Medulla oblongata (tissue), 1 donor: ENCODE measurements around the gene WNT3A.

Experiments
- DNase-seq: peaks from one replicate; pipeline ENCODE4 v3.0.0-alpha.2; 2015; ENCODE audit errors: extremely low spot score

WNT3A gene

DNA sequence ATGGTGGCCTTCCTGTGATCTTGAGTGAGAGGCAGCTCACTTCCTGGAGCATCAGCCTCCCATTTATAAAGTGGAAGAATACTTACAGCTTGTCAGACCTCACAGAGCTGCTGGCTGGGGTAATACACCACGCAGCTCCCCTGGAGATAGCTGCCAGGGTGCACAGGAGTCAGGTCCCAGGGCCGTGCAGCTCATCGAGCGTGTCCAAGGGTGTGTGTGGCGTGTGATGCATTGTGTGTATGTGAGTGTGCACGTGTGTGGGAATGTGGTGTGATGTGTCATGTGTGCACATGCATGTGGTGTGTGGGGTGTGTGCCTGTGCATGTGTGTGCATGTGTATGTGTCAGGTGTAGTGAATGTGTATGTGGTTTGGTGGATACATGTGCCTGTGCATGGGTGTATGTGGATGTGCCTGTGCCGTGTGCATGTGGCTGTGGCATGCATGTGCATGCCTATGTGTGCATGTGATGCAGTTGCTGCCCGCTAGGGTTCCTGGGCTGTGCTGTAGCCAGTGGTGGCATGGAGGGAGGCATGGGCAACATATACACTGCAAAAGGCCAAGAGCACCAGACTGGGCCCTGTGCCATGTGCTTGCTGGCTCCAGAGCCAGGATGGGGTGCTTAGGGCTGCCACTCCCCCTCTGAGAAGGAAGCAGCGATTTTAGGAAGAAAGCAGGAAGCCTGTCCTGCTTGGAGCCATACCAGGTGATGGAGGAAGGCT lies 24.6 kb downstream of the WNT3A start:
- DNase-seq = no peak

DNA sequence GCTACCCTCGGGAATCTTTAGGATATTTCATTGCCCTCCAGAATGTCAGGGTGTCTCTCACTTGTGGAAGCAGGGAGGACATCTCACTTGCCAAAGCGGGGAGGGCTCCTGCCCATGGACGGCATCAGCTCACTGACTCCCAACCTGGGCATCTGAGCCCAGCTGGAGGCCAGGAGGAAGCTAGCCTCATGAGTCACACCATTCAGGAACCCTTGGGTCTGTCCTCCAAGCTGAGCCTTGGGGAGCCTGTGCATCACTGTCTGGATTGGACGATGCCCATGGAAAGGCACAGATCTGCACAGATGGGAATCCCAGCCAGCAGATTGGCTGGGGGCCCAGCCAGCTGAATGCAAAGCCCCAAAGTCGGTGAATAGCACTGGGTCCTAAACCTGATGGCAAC lies 25.2 kb downstream of the WNT3A start:
- DNase-seq = no peak

DNA sequence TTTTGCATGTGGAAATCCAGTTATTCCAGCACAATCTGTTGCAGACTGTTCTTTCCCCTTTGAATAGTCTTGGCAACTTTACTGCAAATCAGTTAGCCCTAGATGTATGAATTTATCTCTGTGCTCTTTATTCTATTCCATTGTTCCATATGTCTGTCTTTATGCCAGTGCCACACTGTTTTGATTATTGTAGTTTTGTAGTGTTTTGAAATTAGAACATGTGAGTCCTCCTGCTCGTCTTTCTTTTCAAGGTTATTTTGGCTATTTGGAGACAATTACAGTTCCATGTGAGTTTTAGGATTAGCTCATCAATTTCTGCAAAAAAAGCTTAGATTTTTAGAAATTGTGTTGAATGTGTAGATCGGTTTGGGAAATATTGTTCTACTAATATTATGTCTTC lies 26.6 kb downstream of the WNT3A start:
- no peak for DNase-seq

DNA sequence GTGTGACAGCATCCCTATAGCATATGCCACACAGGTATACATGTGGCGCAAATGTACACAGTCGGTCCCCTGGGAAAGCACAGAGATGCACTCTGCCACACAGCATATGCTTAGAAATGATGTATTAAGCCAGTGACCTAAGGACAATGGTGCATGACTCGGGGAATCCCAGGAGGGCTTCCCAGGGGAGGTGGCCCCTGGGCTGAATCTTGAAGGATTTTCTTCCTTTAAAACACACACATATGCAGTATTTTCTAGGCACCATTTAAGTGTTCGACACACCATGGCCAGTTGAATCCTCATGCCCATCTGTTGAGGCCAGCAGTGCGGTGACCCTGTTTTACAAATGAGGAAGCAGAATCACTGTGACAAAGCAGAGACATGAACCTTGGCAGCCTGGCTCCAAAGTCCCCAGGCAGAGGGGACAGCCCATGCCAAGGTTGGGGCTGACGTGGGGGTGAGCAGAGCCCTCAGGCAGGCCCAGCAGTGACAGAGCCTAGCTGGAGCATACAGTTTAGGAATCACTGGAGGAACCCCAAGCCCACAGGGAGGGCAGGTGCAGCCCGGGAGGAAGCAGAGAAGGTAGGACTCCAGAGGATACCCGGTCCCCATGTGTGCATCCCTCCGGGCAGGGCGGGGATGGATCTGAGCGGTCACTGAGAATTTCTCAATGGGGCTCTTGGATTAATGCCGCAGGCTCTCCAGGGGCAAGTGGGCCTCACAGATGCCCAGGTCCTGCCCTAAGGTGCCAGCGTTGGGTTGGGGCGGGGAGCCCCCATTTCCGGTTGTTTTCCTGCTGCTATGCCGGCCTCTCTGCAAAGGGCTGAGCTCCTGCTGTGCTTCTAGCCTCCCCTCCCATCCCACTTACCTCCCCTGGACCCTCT lies 28.4 kb downstream of the WNT3A start:
- no peak for DNase-seq

DNA sequence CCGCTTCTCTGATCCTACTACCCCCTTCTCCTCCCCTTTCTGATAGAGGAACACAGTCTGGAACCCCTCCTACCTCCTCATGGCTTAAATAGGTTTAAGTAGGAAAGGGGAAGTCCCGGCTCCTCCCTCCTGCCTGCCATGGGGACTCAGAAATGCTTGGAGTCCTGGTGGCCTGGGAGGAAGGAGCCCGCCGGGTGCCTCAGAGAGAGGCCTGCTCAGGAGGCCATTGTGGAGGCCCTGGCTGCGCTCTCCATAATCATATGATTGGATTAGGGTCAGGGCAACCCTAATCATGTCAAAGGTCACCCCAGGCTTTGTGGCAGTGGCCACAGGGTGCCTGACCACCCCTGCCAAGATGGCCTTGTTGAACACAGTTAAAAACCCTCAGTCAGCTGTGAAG lies 29.0 kb downstream of the WNT3A start:
- DNase-seq = no peak

DNA sequence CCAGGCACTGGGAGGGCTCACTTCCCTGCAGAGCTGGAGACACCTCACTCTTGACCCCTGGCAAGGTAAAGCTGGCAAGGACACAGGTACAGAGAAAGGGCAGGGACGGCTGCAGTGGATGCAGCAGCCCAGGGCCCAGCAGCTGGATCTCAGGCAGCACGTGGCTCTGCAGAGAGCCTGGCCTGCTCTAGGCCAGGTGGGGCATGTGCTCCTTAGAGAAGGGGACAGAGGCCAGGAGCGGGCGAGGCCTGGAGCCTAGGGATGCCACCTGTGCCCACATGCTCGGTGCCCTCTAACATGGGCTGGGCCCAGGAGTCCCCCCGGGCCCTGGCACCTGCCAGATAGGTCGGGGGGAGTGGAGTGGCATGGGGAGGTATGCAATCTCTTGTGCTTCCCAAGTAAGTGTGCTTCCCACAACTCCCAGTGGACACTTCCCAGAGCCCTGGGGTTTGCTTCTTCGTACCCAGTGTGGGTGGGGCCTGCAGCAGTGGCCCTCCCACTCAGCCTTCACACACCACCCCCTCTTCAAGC lies 30.0 kb downstream of the WNT3A start:
- DNase-seq = no peak

DNA sequence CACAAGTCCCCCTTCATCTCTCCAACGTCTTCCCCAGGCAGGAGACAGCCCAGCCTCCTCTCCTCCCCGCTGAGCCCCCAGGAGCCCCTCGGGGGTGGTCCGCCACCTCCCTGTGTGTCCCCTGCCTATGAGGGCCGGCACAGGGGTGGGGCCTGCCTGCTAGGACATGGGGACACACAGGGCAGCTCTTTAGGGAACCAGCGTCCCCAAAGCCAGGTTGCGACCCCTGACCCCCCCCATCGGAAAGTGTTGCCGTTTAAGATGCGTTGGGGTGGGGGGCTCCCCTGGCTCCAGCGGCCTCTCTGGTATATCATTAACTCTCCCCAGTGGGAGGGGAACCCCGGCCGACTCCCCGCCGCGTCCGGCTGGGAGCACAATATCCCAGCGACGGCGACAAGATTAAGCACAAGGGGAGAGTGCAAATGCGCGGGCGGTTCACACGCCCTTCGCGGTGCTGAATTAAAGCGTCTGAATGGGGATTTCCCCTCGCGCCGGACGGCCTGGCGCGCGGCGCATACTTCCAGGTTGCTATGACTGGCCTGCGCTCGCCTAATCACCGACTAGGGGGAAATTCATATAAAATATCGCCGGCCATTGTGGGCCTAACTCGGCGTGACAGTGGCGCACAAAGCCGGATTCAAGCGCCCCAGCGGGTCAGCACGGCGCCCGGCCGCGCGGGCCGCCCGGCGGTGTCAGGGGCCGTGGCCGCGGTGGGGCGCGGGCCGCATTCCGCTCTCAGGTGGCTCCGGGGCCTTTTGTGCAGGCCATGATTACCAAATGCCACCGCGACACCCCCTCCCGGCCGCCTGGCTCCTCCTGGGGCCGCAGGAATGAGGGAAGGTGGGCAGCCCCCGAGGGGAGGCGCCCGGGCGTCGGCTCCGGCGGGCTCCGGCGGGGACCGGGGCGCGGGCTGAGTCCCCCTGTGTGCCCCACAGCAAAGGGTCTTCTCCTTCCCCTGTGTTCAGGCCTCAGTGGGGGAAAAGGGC lies 30.9 kb downstream of the WNT3A start:
- DNase-seq = no peak

DNA sequence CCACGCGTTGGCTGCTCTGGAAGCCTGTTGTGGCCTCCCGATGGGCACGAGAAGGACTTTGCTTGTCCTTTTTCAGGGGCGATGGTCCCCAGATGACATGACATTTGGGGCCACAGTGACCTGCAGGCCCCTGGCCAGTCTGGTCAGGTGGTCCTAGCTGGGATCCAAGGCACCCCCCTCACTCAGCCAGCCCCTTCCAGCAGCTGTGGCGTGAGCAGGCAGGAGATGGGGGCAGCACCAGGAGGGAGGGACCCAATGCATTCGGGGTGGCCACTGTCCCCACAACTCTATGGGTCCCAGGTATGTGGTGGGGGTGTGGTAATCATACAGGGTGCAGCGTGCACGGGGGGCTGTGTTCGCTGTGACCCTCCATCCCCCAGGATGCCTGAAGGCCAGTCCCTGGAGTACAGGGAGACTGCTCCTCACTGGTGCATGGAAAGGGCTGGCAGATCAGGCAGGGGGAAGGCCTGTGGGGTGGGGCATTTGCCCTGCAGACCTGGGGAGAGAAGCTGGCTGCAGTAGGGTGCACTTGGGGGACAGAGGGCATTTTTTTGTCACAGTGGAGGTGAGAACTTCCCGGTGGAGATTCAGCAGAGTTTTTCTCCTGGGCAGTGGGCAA lies 31.7 kb downstream of the WNT3A start:
- DNase-seq = no peak

DNA sequence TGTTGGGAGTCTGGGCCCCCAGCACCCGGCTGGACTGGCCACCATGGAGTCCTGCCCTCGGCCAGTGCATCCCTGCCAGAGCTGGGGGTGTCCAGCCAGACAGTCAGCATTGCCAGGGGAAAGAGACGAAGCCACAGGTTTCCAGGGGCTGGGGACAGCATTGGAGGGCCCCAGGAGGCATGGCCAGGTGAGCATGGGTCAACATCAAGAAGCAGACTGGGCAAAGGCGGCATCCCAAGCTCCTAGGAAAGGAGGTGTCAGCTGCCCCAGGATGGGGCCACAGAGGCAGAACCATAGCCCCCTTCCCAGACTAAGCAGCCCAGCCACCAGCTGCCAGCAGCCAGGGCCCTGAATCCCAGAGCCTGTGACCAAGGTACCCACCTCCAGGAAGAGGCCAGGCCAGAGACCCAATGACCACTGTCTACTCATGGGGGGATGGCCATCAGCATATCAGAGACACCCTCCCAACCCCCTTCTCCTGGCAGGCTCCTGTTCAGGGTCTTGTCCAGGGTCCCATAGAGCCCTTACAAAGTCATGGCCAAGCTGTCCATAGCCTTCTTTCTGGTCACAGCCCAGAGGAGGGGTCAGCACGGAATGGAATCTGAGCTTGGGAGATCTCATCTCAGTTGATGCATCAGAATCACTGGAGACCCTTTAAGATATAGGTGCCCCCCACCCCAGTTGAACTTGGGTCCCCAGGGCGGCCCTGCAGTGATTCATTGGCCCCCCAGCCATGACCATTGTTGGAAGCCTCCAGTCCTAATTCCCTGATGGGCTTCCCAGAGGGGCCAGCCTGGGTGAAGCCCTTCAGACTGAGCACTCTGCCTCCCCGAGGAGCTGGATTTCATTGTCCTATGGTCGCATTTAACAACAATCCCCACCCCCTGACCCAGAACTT lies 32.5 kb downstream of the WNT3A start:
- no peak for DNase-seq

DNA sequence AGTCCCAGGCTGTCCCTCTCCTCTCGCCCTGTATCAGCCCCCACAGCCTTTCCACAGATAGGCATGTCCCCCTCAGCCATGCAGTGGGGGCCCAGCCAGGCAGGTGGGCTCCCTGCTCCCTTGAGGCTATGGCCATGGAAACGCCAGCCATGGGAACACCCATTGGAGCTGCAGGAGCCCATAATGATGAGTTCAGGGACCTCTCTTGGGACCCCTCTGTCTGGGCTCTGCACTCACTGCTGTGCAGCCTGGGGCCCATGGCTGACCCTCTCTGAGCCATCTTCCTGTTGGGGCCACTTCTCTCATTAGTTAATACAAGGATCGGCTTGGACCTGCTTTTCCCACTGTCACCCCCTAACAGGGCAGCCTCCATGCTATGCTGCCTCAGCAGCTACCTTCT lies 33.2 kb downstream of the WNT3A start:
- no peak for DNase-seq

DNA sequence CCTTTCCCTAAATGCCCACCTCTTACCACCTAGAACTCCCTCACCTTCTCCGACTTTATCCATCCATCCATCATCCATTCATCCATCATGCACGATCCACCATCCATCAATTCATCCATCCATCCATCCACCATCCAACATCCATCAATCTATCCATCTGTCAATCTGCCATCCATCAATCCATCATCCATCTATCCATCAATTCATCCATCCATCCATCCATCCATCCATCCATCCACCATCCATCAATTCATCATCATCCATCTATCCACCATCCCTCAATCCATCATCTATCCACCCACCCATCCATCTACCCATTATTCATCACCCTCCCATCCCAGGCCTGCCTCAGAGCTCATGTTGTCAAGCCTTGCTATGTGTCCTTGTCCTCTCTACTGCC lies 34.5 kb downstream of the WNT3A start:
- DNase-seq = no peak

DNA sequence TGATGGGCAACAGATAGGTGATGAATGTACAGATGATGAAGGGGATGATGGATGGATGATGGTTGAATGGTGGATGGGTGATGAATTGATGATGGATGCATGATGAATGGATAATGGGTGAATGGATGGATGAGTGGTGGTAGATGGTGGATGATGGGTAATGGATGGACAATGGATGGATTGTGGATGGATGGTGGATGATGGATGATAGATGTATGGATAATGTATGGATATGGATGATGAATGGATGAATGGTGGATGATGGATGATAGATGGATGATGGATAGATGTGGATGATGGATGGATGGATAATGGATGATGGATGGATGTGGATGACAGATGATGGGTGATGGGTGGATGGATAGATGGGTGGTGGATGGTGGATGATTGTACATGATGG lies 35.7 kb downstream of the WNT3A start:
- DNase-seq = no peak

DNA sequence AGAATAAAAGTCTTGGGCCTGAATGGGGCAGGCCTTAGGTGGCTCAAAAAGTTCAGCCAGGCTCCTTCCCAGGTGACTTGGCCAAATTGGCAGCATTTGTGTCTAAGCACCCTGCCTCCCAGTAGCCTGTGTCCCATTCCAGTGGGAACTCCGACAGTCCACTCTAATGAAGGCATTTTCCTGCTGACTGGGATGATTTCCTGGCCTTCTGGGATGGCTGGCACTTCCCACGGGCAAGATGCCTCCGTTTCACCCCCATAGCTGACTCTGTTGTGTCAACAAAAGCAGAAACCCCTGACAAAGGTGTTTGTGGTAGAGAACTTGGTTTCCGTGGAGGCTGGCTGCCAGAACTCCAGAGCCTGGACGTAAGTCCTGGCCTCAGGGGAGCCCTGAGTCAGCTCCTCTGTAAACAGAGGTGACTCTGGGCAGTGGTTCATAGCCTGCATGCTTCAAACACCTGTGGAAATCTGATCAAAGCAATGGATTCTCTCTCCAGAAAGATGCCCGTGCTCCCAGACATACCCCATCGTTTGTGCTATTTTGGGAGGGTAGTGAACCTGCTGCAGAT lies 36.6 kb downstream of the WNT3A start:
- DNase-seq = no peak

DNA sequence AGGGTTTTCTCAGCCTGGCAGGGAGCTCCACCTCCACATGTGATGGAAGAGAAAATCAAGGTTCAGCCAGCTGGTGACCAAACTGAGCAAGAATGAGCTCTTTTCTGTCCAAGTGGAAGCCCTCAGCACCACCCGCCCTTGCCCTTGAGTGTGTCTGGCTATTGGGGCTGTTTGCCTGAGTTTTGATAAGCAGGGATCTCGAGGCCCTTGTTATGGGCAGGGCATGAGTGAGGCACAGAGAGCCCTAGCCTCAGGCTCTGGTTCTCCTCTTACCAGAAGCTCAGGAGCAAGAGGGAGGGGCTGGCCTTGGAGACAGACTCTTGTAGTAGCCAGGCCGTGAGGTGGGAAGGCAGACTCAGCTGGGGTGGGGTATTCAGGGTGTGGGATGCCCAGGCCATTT lies 38.2 kb downstream of the WNT3A start:
- no peak for DNase-seq

DNA sequence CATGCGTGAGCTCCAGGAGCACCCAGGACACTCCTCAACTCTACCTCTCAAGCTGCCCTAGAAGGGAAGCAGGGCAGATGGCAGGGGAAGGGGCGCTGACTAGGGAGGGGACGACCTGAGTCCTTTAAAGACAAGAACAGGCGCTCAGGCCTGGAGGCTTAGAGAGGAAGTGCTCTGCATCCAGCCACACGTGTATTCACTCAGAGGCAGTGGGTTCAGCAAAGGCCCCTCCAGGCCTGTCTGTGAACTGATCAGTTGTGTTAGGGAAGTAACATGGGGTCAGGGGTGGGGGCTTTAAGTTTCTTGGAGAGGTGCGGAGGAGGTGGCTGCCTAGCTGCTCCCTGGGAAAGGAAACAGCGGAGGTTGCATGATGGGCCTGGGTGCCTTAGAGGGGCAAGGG lies 38.6 kb downstream of the WNT3A start:
- no peak for DNase-seq

DNA sequence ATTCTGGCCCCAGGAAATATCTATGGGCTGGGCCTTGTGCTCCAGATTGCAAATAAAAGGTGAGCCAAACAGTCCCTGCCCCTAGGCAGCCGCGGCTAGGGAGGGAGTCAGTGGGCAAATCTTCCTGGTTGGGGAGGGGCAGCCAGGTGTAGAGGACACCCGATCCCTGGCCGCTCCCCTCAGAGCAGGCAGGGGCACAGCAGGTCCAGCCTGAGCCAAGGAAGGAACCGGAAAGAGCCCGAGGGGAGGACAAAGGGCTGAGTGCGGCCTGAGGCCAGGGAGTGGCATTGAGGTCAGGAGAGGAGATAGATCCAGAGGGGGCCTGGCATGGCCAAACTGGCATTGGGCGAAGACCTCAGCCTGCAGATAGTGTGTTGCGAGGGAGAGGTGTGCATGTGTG lies 39.1 kb downstream of the WNT3A start:
- DNase-seq = no peak

DNA sequence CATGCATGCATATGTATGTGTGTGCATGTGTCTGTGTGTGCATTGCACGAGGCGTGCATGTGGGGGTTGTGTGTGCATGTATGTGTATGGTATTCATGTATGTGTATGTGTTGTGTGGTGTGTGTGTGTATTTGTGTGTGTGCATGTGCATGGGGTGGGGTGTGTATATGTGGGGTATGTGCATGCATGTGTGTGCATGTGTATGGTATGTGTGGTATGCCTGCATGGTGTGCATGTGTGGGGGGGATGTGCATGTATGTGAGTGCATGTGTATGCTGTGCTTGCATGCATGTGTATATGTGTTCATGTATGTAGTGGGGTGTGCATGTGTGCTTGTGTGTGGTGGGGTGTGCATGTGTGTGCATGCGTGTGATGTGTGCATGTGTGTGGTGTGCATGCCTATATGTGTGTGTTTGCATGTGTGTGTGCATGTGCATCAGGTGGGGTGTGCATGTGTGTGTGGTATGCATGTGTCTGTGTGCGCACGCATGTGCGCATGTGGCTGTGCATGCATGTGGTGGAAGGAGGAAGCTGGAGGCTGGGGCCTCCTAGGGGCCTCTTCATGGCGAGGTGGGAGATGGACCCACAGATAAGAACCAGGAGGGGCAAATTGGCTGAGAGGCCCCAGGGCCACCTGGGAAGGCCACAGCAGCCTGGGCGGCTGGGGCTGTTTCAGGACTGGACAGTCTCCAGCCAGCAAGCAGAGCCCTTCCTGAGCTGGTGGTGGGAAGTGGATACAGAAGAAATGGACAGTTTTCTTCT lies 39.8 kb downstream of the WNT3A start:
- no peak for DNase-seq

DNA sequence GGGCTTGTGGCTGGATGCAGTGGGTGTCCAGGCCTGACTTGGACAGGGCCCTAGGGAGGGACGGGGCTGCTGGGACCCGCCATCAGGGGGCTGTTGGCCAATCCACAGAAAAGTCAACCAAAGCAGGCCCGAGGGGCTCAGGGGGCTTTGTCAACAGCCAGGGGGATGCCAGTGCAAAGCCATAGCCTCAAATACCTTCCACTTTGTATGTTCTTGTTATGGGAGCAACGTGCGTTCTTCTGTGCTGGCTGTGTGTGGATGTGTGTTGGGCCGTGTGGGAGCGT lies 40.3 kb downstream of the WNT3A start:
- DNase-seq = no peak

DNA sequence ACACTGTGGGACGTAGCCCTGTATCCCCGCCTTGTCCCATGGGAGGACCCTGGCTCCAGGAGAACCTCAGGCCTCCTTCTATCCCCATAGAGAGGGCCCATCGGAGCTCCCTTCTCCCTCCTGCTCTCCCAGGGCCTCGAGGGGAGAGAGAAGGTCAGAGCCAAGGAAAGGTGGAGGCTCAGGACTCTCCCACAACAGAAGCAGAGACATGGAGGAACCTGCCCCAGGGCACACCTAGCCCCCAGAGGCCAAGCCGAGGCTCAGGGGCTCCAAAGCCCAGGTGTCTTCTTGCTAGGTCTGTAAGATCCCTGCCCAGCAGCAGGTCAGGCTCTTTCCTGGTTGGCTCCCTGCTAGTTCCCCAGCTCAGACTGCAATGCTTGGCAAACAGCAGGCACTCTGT lies 41.3 kb downstream of the WNT3A start:
- DNase-seq = no peak
